C4-2B (cell line): Measurements from ENCODE around the gene KLHL21.

Experiments used
- ZFX ChIP-seq: fragments of 450-650 bp; IDR thresholded peaks from 2 replicates; pipeline ENCODE4 v1.6.1; 2017
- TF ChIP-seq, protein P1 (sequence below): fragments of 450-650 bp; conservative IDR thresholded peaks from 2 replicates; pipeline ENCODE4 v1.5.1; 2017; ENCODE audit warnings: mild to moderate bottlenecking

DNA sequence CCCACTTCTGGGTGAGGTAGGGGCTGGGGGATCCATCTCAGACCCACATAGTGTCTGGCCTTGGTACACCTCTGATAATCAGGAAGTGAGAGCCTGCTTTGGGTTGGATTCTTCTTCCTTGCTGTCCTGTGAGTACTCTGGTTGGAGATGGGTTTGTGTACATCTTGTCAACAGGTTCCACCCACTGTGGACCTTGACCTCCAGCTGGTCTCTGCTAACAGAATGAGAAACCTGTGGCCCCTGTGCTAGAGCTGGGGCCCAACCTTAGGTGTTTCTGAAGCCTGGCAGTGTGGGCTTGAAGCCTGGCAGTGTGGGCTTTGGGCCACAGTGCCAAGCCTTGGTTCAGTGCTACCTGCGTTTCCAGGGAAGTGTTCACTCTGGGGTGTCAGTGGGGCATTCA lies 20.3 kb downstream of the KLHL21 start:
- TF ChIP-seq, protein P1, sequence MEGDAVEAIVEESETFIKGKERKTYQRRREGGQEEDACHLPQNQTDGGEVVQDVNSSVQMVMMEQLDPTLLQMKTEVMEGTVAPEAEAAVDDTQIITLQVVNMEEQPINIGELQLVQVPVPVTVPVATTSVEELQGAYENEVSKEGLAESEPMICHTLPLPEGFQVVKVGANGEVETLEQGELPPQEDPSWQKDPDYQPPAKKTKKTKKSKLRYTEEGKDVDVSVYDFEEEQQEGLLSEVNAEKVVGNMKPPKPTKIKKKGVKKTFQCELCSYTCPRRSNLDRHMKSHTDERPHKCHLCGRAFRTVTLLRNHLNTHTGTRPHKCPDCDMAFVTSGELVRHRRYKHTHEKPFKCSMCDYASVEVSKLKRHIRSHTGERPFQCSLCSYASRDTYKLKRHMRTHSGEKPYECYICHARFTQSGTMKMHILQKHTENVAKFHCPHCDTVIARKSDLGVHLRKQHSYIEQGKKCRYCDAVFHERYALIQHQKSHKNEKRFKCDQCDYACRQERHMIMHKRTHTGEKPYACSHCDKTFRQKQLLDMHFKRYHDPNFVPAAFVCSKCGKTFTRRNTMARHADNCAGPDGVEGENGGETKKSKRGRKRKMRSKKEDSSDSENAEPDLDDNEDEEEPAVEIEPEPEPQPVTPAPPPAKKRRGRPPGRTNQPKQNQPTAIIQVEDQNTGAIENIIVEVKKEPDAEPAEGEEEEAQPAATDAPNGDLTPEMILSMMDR = no peak
- no peak for TF ChIP-seq ZFX
